ENCODE data around the gene CALN1.

DNA sequence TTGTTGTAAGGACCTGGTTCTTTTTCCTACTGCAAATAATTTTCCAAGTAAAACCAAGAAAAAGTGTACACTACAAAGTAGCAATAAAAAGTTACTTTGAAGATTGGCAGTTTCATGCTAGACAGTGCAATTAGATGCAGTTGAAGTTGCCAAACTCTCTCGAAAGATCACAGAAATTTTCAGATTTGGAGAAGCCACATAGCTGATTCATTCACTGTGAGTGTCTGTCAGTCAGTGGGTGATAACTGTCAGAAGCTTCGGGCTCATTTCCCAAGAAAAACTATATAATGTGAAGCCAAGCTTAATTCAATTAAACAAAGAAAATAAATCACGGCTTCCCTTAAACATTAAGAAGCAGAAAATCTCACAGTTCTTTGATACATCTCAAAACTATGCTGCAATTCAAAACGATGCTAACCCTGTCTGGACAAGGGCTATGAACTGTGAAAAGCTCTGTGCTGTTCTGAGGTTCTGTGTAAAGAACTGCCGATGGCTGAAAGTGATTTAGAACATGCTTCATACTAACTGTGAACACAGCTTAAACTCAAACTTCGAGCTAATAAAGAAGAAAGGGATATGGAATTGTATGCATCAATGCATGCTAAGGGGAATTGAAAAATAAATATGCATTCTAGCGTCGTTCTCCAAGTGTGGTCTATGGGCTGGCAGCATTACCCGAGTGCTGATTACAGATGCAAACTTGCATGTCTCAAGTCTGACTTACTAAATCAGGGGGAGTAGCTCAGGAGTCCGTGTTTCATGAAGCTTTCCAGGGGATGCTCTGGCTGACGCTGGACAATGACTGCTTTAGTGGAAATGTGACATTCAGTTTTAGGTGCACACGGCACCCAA lies 557.4 kb downstream of the CALN1 start:
- TF ChIP-seq POLR2AphosphoS5 (IDR thresholded peaks at IDR 0.05): no peak
- TF ChIP-seq, protein P1, sequence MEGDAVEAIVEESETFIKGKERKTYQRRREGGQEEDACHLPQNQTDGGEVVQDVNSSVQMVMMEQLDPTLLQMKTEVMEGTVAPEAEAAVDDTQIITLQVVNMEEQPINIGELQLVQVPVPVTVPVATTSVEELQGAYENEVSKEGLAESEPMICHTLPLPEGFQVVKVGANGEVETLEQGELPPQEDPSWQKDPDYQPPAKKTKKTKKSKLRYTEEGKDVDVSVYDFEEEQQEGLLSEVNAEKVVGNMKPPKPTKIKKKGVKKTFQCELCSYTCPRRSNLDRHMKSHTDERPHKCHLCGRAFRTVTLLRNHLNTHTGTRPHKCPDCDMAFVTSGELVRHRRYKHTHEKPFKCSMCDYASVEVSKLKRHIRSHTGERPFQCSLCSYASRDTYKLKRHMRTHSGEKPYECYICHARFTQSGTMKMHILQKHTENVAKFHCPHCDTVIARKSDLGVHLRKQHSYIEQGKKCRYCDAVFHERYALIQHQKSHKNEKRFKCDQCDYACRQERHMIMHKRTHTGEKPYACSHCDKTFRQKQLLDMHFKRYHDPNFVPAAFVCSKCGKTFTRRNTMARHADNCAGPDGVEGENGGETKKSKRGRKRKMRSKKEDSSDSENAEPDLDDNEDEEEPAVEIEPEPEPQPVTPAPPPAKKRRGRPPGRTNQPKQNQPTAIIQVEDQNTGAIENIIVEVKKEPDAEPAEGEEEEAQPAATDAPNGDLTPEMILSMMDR (IDR thresholded peaks at IDR 0.05): no peak

Measured in prostate gland (tissue), 2 donors.